SW 1271 (cell line): ENCODE results near the gene TET1.
"Not testable (repeated sequence)": the region's sequence is repeated elsewhere in the genome, so short reads cannot be mapped to it uniquely, and the experiment has no call there.

Experiments
- DNase-seq, 2 experiments: peaks; one replicate each; lab custom pipeline; 2025; lab: John Stamatoyannopoulos, UW

TET1 gene

DNA sequence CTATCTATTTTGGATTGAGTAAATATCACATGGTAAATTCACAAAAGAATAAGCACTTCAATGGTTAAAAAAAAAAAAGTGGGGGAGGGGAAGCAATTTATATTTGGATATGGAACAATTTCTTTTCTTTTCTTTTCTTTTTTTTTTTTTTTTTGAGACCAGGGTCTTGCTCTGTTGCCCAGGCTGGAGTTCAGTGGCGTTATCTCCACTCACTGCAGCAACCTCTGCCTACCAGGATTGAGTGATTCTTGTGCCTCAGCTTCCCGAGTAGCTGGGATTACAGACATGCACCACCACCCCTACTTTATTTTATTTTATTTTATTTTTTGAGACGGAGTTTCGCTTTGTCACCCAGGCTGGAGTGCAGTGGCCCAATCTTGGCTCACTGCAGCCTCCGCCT, 148.8 kb downstream of the TET1 start:
- not testable (repeated sequence) for DNase-seq

DNA sequence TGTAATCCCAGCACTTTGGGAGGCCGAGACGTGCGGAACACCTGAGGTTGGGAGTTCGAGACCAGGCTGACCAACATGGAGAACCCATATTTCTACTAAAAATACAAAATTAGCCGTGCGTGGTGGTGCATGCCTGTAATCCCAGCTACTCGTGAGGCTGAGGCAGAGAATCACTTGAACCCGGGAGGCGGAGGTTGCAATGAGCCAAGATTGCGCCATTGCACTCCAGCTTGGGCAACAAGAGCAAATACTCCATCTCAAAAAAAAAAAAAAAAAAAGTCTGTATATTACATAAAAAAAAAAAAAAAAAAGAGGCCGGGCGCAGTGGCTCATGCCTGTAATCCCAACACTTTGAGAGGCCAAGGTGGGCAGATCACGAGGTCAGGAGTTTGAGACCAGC, 152.9 kb downstream of the TET1 start:
- not testable (repeated sequence) for DNase-seq

DNA sequence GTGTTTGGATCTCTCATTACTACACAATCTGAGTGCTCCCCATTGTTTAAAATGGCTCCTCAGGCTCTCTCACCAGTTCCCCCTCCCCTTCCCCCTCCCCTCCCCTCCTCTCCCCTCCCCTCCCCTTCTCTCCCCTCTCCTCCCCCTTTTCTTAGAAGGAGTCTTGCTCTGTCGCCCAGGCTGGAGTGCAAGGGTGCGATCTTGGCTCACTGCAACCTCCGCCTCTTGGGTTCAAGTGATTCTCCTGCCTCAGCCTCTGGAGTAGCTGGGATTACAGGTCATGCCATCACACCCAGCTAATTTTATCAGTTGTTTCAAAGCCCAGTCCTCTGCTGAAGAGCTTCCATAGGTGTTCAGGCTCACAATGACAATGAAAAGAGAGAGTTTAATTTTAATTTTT, 157.3 kb downstream of the TET1 start:
- DNase-seq, result no peak

DNA sequence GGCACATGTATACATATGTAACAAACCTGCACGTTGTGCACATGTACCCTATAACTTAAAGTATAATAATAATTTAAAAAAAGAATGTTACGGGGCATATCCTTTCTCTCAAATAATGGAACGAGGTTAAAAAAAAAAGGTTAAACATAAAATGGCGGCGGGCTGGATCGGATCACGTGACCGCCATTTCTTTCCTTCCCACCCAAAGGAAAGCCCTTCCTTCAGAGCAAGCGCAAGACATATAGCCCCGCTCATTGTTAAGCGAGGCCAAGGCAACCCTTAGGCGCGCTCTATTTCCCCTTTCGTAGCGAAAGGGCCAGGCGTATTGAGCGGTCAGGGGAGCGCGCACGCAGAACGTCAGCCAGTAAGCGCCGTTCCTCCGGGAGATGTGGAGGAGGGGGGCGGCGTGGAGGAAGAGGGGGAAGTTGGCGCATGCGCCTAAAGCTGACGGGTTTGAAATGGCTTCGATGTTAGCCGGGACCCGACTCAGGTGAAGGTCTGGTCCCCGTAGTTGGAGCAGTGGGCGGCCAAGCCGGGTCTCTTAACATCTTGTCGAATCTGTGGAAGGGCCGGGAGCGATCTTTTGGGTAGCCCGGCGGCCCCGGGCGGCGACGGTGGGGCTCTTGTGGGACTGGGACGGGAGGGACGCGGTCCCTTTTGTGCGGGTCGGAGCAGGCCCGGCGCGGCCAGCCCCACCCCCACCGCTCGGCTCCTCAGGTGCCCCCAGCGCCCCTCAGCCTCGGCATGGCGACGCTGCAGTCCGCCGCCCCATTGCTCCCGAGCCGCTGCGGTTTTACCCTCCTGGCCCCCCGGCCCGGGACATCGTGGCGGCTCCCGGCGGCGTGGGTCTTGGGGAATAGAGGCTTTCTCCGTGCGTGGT, 160.9 kb downstream of the TET1 start, which contains the start of gene CCAR1:
Gene CCAR1, plus strand, starts transcription at position 447 of the 880 bp plus-strand sequence. CDS start 1,266 bp downstream, outside the sequence.
- peak; percentile 90 to 96 for DNase-seq

DNA sequence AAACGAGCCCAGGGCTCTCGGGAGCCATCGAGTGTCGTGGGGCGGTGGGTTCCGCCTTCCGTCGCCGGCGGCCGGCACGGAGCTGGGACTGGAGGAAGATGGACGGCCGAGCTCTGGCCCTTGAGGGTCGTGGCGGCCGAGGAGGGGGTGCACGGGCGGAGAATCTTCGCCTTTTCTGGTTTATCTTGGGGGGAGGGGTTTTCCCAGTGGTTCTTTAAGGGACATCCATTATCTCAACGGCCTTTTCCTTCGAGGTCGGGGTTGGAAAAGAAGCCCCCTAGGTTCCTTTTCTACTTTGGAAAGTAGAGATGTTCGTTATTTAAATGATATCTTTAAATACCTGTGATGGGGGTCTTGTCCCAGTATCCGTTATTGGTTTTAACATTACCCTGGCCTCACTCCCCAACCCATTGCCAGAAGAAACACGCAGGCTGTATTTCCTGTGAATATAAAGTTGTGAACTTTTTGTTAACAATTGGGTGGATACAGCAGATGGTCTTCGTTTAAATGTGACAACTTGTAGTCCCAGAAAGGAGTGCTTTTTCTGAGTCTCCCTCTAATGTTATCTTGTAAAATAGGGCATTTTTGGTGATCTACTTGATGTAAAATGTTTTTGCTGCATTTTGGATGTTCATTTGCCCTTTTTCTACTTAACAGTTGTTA, 161.7 kb downstream of the TET1 start:
- DNase-seq, result no peak

DNA sequence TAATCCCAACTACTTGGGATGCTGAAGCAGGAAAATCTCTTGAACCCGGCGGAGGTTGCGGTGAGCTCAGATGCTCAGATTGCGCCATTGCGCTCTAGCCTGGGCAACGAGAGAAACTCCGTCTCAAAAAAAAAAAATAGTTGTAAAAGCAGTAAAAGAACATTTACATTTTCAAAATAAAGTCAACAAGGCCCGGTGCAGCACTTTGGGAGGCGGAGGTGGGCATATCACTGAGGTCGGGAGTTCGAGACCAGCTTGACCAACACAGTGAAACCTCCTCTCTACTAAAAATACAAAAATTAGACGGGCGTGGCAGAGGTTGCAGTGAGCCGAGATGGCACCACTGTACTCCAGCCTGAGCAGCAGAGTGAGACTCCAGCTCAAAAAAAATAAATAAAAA, 164.9 kb downstream of the TET1 start:
- no peak for DNase-seq

DNA sequence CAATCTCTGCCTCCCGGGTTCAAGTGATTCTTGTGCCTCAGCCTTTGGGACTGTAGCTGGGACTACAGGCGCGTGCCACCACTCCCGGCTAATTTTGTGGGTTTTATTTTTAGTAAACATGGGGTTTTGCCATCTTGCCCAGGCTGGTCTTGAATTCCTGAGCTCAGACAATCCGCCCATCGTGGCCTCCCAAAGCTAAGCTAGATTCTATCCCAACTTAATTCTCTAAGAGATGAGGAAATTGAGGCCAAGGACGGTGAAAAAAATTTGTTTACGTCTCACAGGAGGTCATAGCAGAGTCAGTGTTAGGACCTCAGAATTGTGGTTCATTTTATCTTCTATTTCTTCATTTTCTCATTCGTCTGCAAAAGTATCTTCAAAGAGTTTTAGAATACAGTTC, 167.0 kb downstream of the TET1 start:
- DNase-seq, result no peak

DNA sequence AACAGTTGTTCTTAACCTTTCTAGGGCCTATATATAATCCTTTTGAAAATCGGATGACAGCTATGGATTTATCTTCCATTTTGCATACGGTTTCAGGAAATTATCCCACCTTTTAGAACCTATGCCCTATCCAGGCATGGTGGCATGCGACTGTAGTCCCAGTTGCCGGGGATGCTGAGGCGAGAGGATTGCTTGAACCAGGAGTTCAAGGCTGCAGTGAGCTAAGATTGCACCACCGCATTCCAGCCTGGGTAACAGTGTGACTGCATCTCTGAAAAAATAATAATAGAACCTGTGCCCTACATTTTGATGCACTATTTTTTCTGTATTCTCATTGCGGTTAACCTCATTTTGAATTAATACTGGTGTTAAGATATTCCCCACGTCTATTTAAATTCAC, 172.5 kb downstream of the TET1 start:
- no peak for DNase-seq

DNA sequence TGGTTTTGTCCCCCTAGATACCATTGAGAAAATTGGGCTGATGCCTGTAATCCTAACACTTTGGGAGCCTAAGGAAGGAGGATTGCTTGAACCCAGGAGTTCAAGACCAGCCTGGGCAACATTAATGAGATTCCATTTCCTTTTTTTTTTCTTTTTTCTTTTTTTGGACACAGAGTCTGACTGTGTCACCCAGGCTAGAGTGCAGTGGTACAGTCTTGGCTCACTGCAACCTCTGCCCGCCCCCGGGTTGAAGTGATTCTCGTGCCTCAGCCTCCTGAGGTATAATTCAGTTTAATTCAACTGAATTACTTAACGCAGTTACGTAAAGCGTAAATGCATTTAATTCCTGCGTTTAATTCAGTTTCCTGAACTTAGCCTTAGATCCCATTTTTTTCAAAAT, 174.2 kb downstream of the TET1 start:
- DNase-seq, result no peak

DNA sequence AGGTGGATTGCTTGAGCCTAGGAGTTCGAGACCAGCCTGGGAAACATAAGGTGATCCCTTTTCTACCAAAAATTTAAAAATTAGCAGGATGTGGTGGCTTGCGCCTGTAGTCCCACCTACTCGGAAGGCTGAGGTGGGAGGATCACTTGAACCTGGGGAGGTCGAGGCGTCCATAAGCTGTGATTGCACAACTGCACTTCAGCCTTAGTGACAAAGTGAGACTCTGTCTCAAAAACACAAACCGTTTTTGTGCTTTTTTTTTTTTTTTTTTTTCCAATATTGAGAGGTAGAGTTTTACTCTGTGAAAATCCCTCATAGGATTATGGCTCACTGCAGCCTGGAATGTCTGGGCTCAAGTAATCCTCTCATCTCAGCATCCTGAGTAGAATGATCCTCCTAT, 175.0 kb downstream of the TET1 start:
- no peak for DNase-seq

DNA sequence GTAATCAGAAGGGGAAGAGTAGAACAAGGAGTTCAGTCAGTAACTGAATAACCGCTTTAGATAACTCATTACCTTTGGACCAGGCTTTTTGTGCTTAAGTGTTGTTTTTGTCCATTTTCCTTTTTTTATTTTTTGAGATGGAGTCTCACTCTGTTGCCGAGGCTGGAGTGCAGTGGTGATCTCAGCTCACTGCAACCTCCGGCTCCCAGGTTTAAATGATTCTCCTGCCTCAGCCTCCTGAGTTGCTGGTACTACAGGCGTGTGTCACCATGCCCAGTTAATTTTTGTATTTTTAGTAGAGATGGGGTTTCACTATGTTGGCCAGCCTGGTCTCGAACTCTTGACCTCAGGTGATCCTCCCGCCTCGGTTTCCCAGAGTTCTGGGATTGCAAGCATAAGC, 175.6 kb downstream of the TET1 start:
- DNase-seq, result not testable (repeated sequence)

DNA sequence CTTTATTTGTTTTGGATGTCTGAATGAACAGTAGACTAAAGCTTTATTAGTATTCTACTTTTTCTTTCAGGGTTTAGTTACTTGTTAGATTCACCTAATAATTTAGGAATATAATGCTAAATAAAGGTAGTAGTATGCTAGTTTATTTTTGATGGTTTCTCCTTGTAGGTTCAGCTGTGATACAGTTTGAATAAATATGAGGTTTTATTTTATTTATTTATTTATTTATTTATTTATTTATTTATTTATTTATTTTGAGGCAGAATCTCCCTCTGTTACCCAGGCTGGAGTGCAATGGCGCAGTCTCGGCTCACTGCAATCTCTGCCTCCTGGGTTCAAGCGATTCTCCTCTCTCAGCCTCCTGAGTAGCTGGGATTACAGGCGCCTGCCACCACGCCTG, 180.5 kb downstream of the TET1 start:
- not testable (repeated sequence) for DNase-seq

DNA sequence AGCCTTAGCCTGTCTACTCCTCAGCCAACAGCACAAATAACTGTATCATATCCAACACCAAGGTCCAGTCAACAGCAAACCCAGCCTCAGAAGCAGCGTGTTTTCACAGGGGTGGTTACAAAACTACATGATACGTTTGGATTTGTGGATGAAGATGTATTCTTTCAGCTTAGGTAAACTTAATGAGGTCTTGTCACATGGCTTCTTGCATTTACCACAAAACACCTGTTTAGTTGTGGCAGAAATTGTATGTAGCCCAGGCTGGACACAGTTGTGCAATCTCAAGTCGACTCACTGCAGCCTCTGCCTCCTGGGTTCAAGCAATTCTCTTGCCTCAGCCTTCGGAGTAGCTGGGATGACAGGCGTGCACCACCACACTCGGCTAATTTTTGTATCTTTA, 182.3 kb downstream of the TET1 start:
- DNase-seq, result no peak
